ENCODE measurements around the gene GABRG2. TPM values are rescaled to one million over a fixed set of nuclear protein-coding genes. Genes with fewer than 3 reads are reported as not detected.
A peak's percentile ranks its signal among the peaks of the same experiment; 100 is the strongest.

GABRG2 gene
- total and polyA plus RNA-seq, 2 experiments from 2014 or later, result 0.43 TPM; not detected in 1

DNA sequence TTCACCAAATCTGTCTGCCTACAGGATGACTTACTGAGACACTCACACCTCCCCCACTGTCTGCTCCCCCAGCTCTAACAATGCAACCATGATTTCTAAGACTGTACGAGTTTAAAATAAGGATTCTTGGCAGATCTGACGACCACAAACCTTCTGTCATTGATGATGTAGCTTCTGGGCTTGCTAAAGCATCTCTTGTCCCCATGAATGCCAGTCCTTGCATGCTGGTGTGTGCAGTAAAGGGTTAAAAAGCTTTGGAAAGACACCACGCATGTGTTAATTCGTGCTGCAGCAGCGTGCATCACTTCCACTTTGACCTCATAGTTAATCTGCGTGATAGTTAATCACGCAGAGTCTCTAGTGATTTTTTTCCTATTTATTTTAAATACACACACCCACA lies 411 bp upstream of the GABRG2 start:
- no peak overlapping the region for H3K4me3 ChIP-seq
- H3K4me2 ChIP-seq, result no peak overlapping the region
- H3K9me3 ChIP-seq (ENCODE audit: low read depth), result no peaks in the 10 kb centered on the region
- no peaks in the 10 kb centered on the region for H3K36me3 ChIP-seq (replicated peaks; ENCODE audit: insufficient read depth, low read depth)
- DNase-seq (ENCODE audit: low spot score), result no peak
- H3K79me2 ChIP-seq, result no peaks in the 10 kb centered on the region
- H3K4me1 ChIP-seq (ENCODE audit: insufficient read depth), result no peaks in the 10 kb centered on the region
- H3K9me2 ChIP-seq (replicated peaks; ENCODE audit: insufficient read depth), result no peaks in the 10 kb centered on the region
- TF ChIP-seq EZH2 (IDR thresholded peaks at IDR 0.05; ENCODE audit: borderline replicate concordance) (no peak), EZH2phosphoT487 (IDR thresholded peaks at IDR 0.05; ENCODE audit: low read depth, severe bottlenecking, unreplicated experiment) (no peak)
- TF ChIP-seq, protein P1, sequence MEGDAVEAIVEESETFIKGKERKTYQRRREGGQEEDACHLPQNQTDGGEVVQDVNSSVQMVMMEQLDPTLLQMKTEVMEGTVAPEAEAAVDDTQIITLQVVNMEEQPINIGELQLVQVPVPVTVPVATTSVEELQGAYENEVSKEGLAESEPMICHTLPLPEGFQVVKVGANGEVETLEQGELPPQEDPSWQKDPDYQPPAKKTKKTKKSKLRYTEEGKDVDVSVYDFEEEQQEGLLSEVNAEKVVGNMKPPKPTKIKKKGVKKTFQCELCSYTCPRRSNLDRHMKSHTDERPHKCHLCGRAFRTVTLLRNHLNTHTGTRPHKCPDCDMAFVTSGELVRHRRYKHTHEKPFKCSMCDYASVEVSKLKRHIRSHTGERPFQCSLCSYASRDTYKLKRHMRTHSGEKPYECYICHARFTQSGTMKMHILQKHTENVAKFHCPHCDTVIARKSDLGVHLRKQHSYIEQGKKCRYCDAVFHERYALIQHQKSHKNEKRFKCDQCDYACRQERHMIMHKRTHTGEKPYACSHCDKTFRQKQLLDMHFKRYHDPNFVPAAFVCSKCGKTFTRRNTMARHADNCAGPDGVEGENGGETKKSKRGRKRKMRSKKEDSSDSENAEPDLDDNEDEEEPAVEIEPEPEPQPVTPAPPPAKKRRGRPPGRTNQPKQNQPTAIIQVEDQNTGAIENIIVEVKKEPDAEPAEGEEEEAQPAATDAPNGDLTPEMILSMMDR (IDR thresholded peaks at IDR 0.05; ENCODE audit: poor library complexity), result no peak
- 6% methylated on average over 7 of the region's 7 CpGs for WGBS (ENCODE audit: low lambda C conversion rate, missing lambda C conversion rate)
- no peak overlapping the region for H2AFZ ChIP-seq
- H3K27ac ChIP-seq, result no peak overlapping the region
- no peaks in the 10 kb centered on the region for H4K20me1 ChIP-seq (ENCODE audit: insufficient read depth, poor library complexity, severe bottlenecking)
- peaks cover 15% of the 10 kb centered on the region for H3K27me3 ChIP-seq

DNA sequence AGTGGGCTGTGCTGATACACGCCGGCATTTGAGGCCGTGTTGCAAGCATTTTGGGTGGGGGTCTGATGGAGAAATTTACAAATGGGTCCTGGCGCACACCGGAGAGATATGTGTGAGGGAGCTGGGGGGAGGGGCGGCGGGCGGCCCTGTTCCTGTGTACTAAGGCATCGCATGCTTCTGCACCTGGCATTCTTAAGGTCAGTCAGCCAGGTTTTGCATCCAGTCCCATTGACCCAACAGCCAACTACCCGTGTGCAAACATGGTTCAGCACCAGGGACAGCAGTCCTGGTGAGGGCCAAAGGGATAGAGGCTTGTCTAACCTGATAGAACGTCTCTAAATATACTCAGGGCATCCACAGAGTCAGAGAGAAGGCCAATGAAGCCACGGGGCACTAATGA lies 839 bp downstream of the GABRG2 start:
- Histone ChIP-seq H3K36me3 (replicated peaks; ENCODE audit: insufficient read depth, low read depth) (no peaks in the 10 kb centered on the region), H4K20me1 (ENCODE audit: insufficient read depth, poor library complexity, severe bottlenecking) (no peaks in the 10 kb centered on the region), H3K9me2 (replicated peaks; ENCODE audit: insufficient read depth) (no peaks in the 10 kb centered on the region), H3K4me2 (no peak overlapping the region), H3K4me1 (ENCODE audit: insufficient read depth) (no peaks in the 10 kb centered on the region), H2AFZ (no peak overlapping the region), H3K27ac (no peak overlapping the region), H3K79me2 (no peaks in the 10 kb centered on the region), H3K9me3 (ENCODE audit: low read depth) (no peaks in the 10 kb centered on the region), H3K4me3 (no peak overlapping the region), H3K27me3 (peaks cover 15% of the 10 kb centered on the region)
- WGBS (ENCODE audit: low lambda C conversion rate, missing lambda C conversion rate), result 5% methylated on average over 12 of the region's 12 CpGs
- DNase-seq (ENCODE audit: low spot score), result peak; percentile 83
- TF ChIP-seq, protein P1 (IDR thresholded peaks at IDR 0.05; ENCODE audit: poor library complexity), result no peak

DNA sequence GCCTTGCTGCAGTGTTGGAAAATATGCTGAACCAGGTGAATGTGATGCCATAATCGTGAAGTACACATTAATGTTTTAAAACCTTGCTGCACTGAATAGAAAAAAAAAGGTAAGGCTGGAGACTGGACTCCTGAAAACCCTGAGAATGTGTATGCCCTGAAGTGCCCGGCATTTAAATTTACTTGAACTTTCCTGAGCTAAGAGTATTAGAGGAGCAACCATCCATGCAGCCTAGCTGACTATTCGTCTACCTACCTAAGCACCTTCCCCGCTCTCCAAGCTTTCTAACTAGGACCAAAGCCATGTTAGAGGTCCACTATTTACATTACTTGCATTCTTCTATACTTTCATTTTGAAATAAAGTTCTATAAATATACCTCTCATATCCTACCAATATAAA lies 1.4 kb downstream of the GABRG2 start:
- no peak overlapping the region for H3K4me3 ChIP-seq
- H3K4me1 ChIP-seq (ENCODE audit: insufficient read depth), result no peaks in the 10 kb centered on the region
- H3K9me2 ChIP-seq (replicated peaks; ENCODE audit: insufficient read depth), result no peaks in the 10 kb centered on the region
- 88% methylated on average over 4 of the region's 4 CpGs for WGBS (ENCODE audit: low lambda C conversion rate, missing lambda C conversion rate)
- no peak for TF ChIP-seq EZH2 (IDR thresholded peaks at IDR 0.05; ENCODE audit: borderline replicate concordance)
- TF ChIP-seq EZH2phosphoT487 (IDR thresholded peaks at IDR 0.05; ENCODE audit: low read depth, severe bottlenecking, unreplicated experiment), result no peak
- TF ChIP-seq, protein P1 (IDR thresholded peaks at IDR 0.05; ENCODE audit: poor library complexity), result no peak
- no peak overlapping the region for H3K27ac ChIP-seq
- no peaks in the 10 kb centered on the region for H3K9me3 ChIP-seq (ENCODE audit: low read depth)
- no peaks in the 10 kb centered on the region for H3K36me3 ChIP-seq (replicated peaks; ENCODE audit: insufficient read depth, low read depth)
- no peak overlapping the region for H3K4me2 ChIP-seq
- no peaks in the 10 kb centered on the region for H4K20me1 ChIP-seq (ENCODE audit: insufficient read depth, poor library complexity, severe bottlenecking)
- no peak for DNase-seq (ENCODE audit: low spot score)
- peaks cover 15% of the 10 kb centered on the region for H3K27me3 ChIP-seq
- no peak overlapping the region for H2AFZ ChIP-seq
- no peaks in the 10 kb centered on the region for H3K79me2 ChIP-seq

DNA sequence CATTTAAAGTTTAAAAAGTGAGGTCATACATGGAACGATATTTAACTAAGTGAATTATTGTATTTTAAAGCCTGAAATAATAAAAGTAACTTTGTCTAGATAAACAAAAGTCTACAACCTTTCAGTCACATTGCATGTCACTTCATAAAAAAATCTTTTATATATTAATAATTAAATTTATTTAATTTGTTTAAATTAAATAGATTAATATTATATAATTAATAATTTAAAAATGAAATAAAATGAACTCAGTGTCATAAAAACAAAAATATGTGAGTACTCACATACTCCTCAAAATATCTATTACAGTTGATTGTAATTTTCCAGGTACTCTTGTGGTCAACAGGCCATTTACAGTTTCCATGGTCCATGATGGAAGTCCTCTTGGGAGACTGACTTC lies 11.2 kb downstream of the GABRG2 start:
- Histone ChIP-seq H3K27ac (no peak overlapping the region), H3K79me2 (no peaks in the 10 kb centered on the region), H4K20me1 (ENCODE audit: insufficient read depth, poor library complexity, severe bottlenecking) (no peaks in the 10 kb centered on the region), H3K9me3 (ENCODE audit: low read depth) (no peaks in the 10 kb centered on the region), H3K9me2 (replicated peaks; ENCODE audit: insufficient read depth) (no peaks in the 10 kb centered on the region), H3K36me3 (replicated peaks; ENCODE audit: insufficient read depth, low read depth) (no peaks in the 10 kb centered on the region), H3K27me3 (no peaks in the 10 kb centered on the region), H3K4me3 (no peak overlapping the region), H3K4me2 (no peak overlapping the region), H2AFZ (no peak overlapping the region), H3K4me1 (ENCODE audit: insufficient read depth) (no peaks in the 10 kb centered on the region)
- DNase-seq (ENCODE audit: low spot score), result no peak
- whole genome bisulfite sequencing (ENCODE audit: low lambda C conversion rate, missing lambda C conversion rate), result 93% methylated on average over 1 of the region's 1 CpG
- TF ChIP-seq EZH2 (IDR thresholded peaks at IDR 0.05; ENCODE audit: borderline replicate concordance) (no peak), EZH2phosphoT487 (IDR thresholded peaks at IDR 0.05; ENCODE audit: low read depth, severe bottlenecking, unreplicated experiment) (no peak)
- TF ChIP-seq, protein P1 (IDR thresholded peaks at IDR 0.05; ENCODE audit: poor library complexity), result no peak

Measured in hepatocyte (in vitro differentiated cells).